ENCODE results near the gene SOX3. TPM values are rescaled to one million over a fixed set of nuclear protein-coding genes. Genes with fewer than 3 reads are reported as not detected.
A peak's percentile ranks its signal among the peaks of the same experiment; 100 is the strongest.

The SOX3 gene
- total RNA-seq, 2 donors from 2014 or later, result 0.27 to 2.0 TPM

GRCh38 chrX:140501321-140501720 is 3.5 kb downstream of the SOX3 start:
- Histone ChIP-seq H3K9ac (ENCODE audit: extremely low read depth, low read length, poor library complexity, severe bottlenecking) (no peak overlapping the region), H3K4me1 (ENCODE audit: control insufficient read depth, insufficient read depth, low read length) (no peaks in the 10 kb centered on the region), H3K27me3 (ENCODE audit: control insufficient read depth, insufficient read depth, low read length, poor library complexity, severe bottlenecking) (peaks cover 95% of the 10 kb centered on the region), H3K9me3 (ENCODE audit: control insufficient read depth, low read length) (no peaks in the 10 kb centered on the region), H3K36me3 (ENCODE audit: control insufficient read depth, insufficient read depth, low read length) (no peaks in the 10 kb centered on the region), H3K4me3 (ENCODE audit: low read length) (no peak overlapping the region), H3K27ac (ENCODE audit: low read depth, low read length) (no peak overlapping the region)
- Mint-ChIP-seq H3K27me3 (ENCODE audit: insufficient read depth) (peaks cover 96% of the 10 kb centered on the region), H3K36me3 (ENCODE audit: low read depth) (no peaks in the 10 kb centered on the region), H3K9me3 (no peaks in the 10 kb centered on the region), H3K27ac (no peak overlapping the region), H3K4me3 (peak overlapping the region; percentile 61), H3K4me1 (peaks cover 39% of the 10 kb centered on the region)
- 15% methylated on average over 4 of the region's 13 CpGs; no CpG with 5 or more reads in 1 of the 2 experiments for WGBS, 2 experiments (ENCODE audit: insufficient coverage in 1 of 2, insufficient read length in 1 of 2)
- DNase-seq, result peak; percentile 71
- TF ChIP-seq, protein P1, sequence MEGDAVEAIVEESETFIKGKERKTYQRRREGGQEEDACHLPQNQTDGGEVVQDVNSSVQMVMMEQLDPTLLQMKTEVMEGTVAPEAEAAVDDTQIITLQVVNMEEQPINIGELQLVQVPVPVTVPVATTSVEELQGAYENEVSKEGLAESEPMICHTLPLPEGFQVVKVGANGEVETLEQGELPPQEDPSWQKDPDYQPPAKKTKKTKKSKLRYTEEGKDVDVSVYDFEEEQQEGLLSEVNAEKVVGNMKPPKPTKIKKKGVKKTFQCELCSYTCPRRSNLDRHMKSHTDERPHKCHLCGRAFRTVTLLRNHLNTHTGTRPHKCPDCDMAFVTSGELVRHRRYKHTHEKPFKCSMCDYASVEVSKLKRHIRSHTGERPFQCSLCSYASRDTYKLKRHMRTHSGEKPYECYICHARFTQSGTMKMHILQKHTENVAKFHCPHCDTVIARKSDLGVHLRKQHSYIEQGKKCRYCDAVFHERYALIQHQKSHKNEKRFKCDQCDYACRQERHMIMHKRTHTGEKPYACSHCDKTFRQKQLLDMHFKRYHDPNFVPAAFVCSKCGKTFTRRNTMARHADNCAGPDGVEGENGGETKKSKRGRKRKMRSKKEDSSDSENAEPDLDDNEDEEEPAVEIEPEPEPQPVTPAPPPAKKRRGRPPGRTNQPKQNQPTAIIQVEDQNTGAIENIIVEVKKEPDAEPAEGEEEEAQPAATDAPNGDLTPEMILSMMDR (conservative IDR thresholded peaks at IDR 0.05), result no peak

GRCh38 chrX:140500441-140500840 is 4.4 kb downstream of the SOX3 start:
- peaks cover 96% of the 10 kb centered on the region for H3K27me3 Mint-ChIP-seq (ENCODE audit: insufficient read depth)
- peaks cover 95% of the 10 kb centered on the region for H3K27me3 ChIP-seq (ENCODE audit: control insufficient read depth, insufficient read depth, low read length, poor library complexity, severe bottlenecking)
- TF ChIP-seq, protein P1 (conservative IDR thresholded peaks at IDR 0.05), result no peak

DNA sequence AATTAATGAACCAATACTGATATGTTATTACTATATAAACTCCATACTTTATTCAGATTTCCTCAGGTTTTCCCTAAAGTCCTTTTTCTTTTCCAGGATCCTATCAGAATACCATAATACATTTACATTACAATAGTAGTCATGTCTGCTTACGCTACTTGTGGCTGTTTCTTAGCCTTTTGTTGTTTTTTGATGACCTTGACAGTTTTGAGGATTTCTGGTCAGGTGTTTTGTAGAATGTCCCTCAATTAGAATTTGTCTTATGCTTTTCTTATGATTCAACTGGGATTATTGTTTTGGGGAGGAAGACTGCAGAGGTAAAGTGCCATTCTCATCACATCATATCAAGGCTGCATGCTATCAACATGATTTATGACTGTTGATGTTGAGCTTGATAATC is 9.1 kb downstream of the SOX3 start:
- Histone ChIP-seq H3K9me3 (ENCODE audit: control insufficient read depth, low read length) (no peaks in the 10 kb centered on the region), H3K27me3 (ENCODE audit: control insufficient read depth, insufficient read depth, low read length, poor library complexity, severe bottlenecking) (peaks cover 75% of the 10 kb centered on the region), H3K4me1 (ENCODE audit: control insufficient read depth, insufficient read depth, low read length) (no peaks in the 10 kb centered on the region), H3K4me3 (ENCODE audit: low read length) (no peak overlapping the region), H3K9ac (ENCODE audit: extremely low read depth, low read length, poor library complexity, severe bottlenecking) (no peak overlapping the region), H3K27ac (ENCODE audit: low read depth, low read length) (no peak overlapping the region), H3K36me3 (ENCODE audit: control insufficient read depth, insufficient read depth, low read length) (no peaks in the 10 kb centered on the region)
- no peak overlapping the region for H3K27ac Mint-ChIP-seq
- WGBS, 2 experiments (ENCODE audit: insufficient coverage in 1 of 2, insufficient read length in 1 of 2), result 100% methylated on average over 1 of the region's 1 CpG; no CpG with 5 or more reads in 1 of the 2 experiments
- H3K36me3 Mint-ChIP-seq (ENCODE audit: low read depth), result no peaks in the 10 kb centered on the region
- DNase-seq, result no peak
- no peak overlapping the region for H3K4me3 Mint-ChIP-seq
- peaks cover 91% of the 10 kb centered on the region for H3K27me3 Mint-ChIP-seq (ENCODE audit: insufficient read depth)
- H3K9me3 Mint-ChIP-seq, result no peaks in the 10 kb centered on the region
- peaks cover 8% of the 10 kb centered on the region for H3K4me1 Mint-ChIP-seq
- TF ChIP-seq, protein P1 (conservative IDR thresholded peaks at IDR 0.05), result no peak

More at GRCh38 chrX:140500441-140500840, 4.4 kb downstream of the SOX3 start:
- 24% methylated on average over 9 of the region's 9 CpGs; no CpG with 5 or more reads in 1 of the 2 experiments for WGBS, 2 experiments (ENCODE audit: insufficient coverage in 1 of 2, insufficient read length in 1 of 2)
- H3K9me3 ChIP-seq (ENCODE audit: control insufficient read depth, low read length), result no peaks in the 10 kb centered on the region
- H3K27ac ChIP-seq (ENCODE audit: low read depth, low read length), result no peak overlapping the region
- H3K27ac Mint-ChIP-seq, result no peak overlapping the region
- H3K9me3 Mint-ChIP-seq, result no peaks in the 10 kb centered on the region
- no peaks in the 10 kb centered on the region for H3K36me3 Mint-ChIP-seq (ENCODE audit: low read depth)
- DNase-seq, result peak; percentile 48
- no peaks in the 10 kb centered on the region for H3K4me1 ChIP-seq (ENCODE audit: control insufficient read depth, insufficient read depth, low read length)
- no peak overlapping the region for H3K4me3 Mint-ChIP-seq
- H3K4me3 ChIP-seq (ENCODE audit: low read length), result no peak overlapping the region
- H3K9ac ChIP-seq (ENCODE audit: extremely low read depth, low read length, poor library complexity, severe bottlenecking), result no peak overlapping the region
- H3K4me1 Mint-ChIP-seq, result peaks cover 32% of the 10 kb centered on the region
- no peaks in the 10 kb centered on the region for H3K36me3 ChIP-seq (ENCODE audit: control insufficient read depth, insufficient read depth, low read length)
